Measurements from ENCODE around the gene TUT7. TPM values are rescaled to one million over a fixed set of nuclear protein-coding genes. Genes with fewer than 3 reads are reported as not detected.
A peak's percentile ranks its signal among the peaks of the same experiment; 100 is the strongest.

TUT7 gene
- total RNA-seq, 1 donor from 2014 or later: 29.4 TPM

GRCh38 chr9:86256653-86257052 lies 97.6 kb downstream of the TUT7 start:
- no peak for DNase-seq (ENCODE audit: low spot score)

GRCh38 chr9:86253577-86253976 lies 100.6 kb downstream of the TUT7 start:
- DNase-seq (ENCODE audit: low spot score): no peak

- no peak for DNase-seq (ENCODE audit: low spot score)
Measured at GRCh38 chr9:86252870-86253269, 101.3 kb downstream of the TUT7 start.

GRCh38 chr9:86250123-86250522 lies 104.1 kb downstream of the TUT7 start:
- DNase-seq (ENCODE audit: low spot score): no peak

- DNase-seq (ENCODE audit: low spot score): no peak
Measured at GRCh38 chr9:86248746-86249145, 105.5 kb downstream of the TUT7 start.

GRCh38 chr9:86246752-86247161 lies 107.5 kb downstream of the TUT7 start:
- DNase-seq (ENCODE audit: low spot score): peak; percentile 9

- DNase-seq (ENCODE audit: low spot score): peak; percentile 85
Measured at GRCh38 chr9:86242071-86242470, 112.1 kb downstream of the TUT7 start.

GRCh38 chr9:86241216-86241615 lies 113.0 kb downstream of the TUT7 start:
- no peak for DNase-seq (ENCODE audit: low spot score)

GRCh38 chr9:86238861-86239770 lies 115.1 kb downstream of the TUT7 start:
- peak; percentile 17 for DNase-seq (ENCODE audit: low spot score)

Other genes with a start within 250 kb of the TUT7 start
- 0.72 TPM for gene C9orf153, start 94.8 kb downstream of the TUT7 start, total RNA-seq (ENCODE audit: insufficient read depth, low replicate concordance)
- gene ISCA1, start 71.9 kb downstream of the TUT7 start, total RNA-seq (ENCODE audit: insufficient read depth, low replicate concordance): 37.1 TPM

Measured in umbilical cord (tissue), 2 donors.